IgD-negative memory B cell (primary cell): ENCODE measurements around the gene SLC35D2. TPM values are rescaled to one million over a fixed set of nuclear protein-coding genes. Genes with fewer than 3 reads are reported as not detected.

Experiments used
- H3K27ac Mint-ChIP-seq, 3 donors: one replicate each; pipeline ENCODE4 v1.8.0; 2020 to 2022; ENCODE audit warnings: mild to moderate bottlenecking in 3 of 3, mixed read lengths in 3 of 3, moderate library complexity in 1 of 3
- H3K27me3 Mint-ChIP-seq: one replicate; pipeline ENCODE4 v1.8.0; 2021; ENCODE audit warnings: mixed read lengths
- H3K36me3 Mint-ChIP-seq: one replicate; pipeline ENCODE4 v1.8.0; 2020; ENCODE audit warnings: mild to moderate bottlenecking, mixed read lengths
- H3K4me1 Mint-ChIP-seq, 3 donors: one replicate each; pipeline ENCODE4 v1.8.0; 2020 to 2022; ENCODE audit warnings: mixed read lengths in 3 of 3, mild to moderate bottlenecking in 1 of 3
- H3K4me3 Mint-ChIP-seq, 4 donors: one replicate each; pipeline ENCODE4 v1.8.0; 2020 to 2022; ENCODE audit warnings: mild to moderate bottlenecking in 4 of 4, mixed read lengths in 4 of 4, moderate library complexity in 3 of 4
- H3K9me3 Mint-ChIP-seq, 3 donors: one replicate each; pipeline ENCODE4 v1.8.0; 2020 to 2021; ENCODE audit warnings: mixed read lengths in 3 of 3, mild to moderate bottlenecking in 1 of 3
- polyA plus RNA-seq: library from polyadenylated mRNA; unstranded; fragments of 300-500 nt; fragmentation: Illumina TruSeq; gene quantifications from one replicate; pipeline ENCODE4 v1.2.3, GENCODE V29; 2021

Gene SLC35D2
- polyA plus RNA-seq, 1 donor from 2014 or later: 11.0 TPM

GRCh38 chr9:96413302-96414221, 30.1 kb upstream of the SLC35D2 start:
- H3K27me3 Mint-ChIP-seq: no peaks in the 10 kb centered on the region
- no peaks in the 10 kb centered on the region for H3K36me3 Mint-ChIP-seq
- H3K4me3 Mint-ChIP-seq: peak overlapping the region; percentile 72 to 94 (median 86)
- no peaks in the 10 kb centered on the region for H3K9me3 Mint-ChIP-seq
- peaks cover 22 to 26% (median 25%) of the 10 kb centered on the region in 3 donors for H3K4me1 Mint-ChIP-seq
- H3K27ac Mint-ChIP-seq: peak overlapping the region; percentile 68 to 94 (median 94)

DNA sequence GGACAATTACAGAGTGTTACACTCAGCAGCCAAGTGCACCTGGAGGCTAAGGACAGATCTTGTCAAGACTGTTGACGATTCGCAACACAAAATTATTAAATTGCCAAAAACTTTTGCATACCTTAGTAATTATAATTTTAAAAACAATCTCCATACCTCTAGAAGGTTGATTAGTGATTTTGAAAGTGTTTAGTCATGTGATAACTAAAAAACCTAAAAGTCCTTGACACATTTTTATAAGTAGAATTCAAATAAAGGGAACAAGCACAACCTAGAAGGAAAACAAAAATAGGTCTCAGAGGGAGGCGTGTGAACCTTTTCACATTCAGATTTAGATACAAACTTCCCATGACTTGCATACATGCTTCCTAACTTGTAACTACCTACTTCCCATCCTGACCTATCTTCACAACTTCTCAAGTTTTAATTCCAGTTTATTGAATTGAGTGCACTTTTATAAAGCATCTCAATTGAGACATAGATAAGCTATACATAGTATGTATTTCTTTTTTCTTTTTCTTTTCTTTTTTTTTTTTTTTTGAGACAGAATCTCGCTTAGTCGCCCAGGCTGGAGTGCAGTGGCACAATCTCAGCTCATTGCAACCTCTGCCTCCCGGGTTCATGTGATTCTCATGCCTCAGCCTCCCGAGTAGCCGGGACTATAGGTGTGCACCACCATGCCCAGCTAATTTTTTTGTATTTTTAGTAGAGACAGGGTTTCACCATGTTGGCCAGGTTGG, 28.8 kb upstream of the SLC35D2 start:
- no peaks in the 10 kb centered on the region for H3K9me3 Mint-ChIP-seq
- no peaks in the 10 kb centered on the region for H3K36me3 Mint-ChIP-seq
- H3K4me1 Mint-ChIP-seq: peaks cover 22 to 29% (median 26%) of the 10 kb centered on the region in 3 donors
- H3K27ac Mint-ChIP-seq: peak overlapping the region in 1 of 3 donors; percentile 91
- peak overlapping the region in 1 of 4 donors; percentile 60 for H3K4me3 Mint-ChIP-seq
- no peaks in the 10 kb centered on the region for H3K27me3 Mint-ChIP-seq

- Mint-ChIP-seq H3K9me3 (peaks cover 0 to 1% (median 0%) of the 10 kb centered on the region in 3 donors), H3K4me1 (peaks cover 16 to 23% (median 23%) of the 10 kb centered on the region in 3 donors), H3K27me3 (no peaks in the 10 kb centered on the region), H3K36me3 (no peaks in the 10 kb centered on the region), H3K4me3 (peak overlapping the region in 1 of 4 donors; percentile 44), H3K27ac (peak overlapping the region in 2 of 3 donors; percentile 43 to 91)
Observed at GRCh38 chr9:96411129-96411838, 27.8 kb upstream of the SLC35D2 start.

GRCh38 chr9:96408409-96409280, 25.1 kb upstream of the SLC35D2 start:
- Mint-ChIP-seq H3K27ac (no peak overlapping the region), H3K36me3 (no peaks in the 10 kb centered on the region), H3K4me3 (no peak overlapping the region), H3K9me3 (peaks cover 0 to 1% (median 0%) of the 10 kb centered on the region in 3 donors), H3K4me1 (peaks cover 11 to 17% (median 15%) of the 10 kb centered on the region in 3 donors), H3K27me3 (no peaks in the 10 kb centered on the region)

GRCh38 chr9:96400132-96400910, 16.8 kb upstream of the SLC35D2 start:
- Mint-ChIP-seq H3K4me3 (no peak overlapping the region), H3K27ac (peak overlapping the region in 2 of 3 donors; percentile 68 to 72), H3K4me1 (peaks cover 17 to 19% (median 18%) of the 10 kb centered on the region in 3 donors), H3K27me3 (no peaks in the 10 kb centered on the region), H3K36me3 (peaks cover 5% of the 10 kb centered on the region), H3K9me3 (peaks cover 0 to 10% (median 4%) of the 10 kb centered on the region in 3 donors)

DNA sequence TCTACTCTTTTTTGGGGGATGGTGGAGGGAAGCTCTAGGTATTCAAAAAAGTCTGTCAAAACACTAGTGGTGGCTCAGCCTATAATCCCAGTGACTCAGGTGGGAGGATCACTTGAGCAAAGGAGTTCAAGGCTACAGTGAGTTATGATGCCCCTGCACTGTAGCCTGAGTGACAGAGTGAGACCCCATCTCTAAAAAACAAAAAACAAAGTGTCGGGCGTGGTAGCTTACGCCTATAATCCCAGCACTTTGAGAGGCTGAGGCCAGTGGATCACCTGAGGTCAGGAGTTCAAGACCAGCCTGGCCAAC, 15.8 kb upstream of the SLC35D2 start:
- peaks cover 17 to 19% (median 18%) of the 10 kb centered on the region in 3 donors for H3K4me1 Mint-ChIP-seq
- H3K36me3 Mint-ChIP-seq: peaks cover 5% of the 10 kb centered on the region
- no peak overlapping the region for H3K4me3 Mint-ChIP-seq
- H3K27ac Mint-ChIP-seq: no peak overlapping the region
- no peaks in the 10 kb centered on the region for H3K27me3 Mint-ChIP-seq
- peaks cover 0 to 10% (median 4%) of the 10 kb centered on the region in 3 donors for H3K9me3 Mint-ChIP-seq

DNA sequence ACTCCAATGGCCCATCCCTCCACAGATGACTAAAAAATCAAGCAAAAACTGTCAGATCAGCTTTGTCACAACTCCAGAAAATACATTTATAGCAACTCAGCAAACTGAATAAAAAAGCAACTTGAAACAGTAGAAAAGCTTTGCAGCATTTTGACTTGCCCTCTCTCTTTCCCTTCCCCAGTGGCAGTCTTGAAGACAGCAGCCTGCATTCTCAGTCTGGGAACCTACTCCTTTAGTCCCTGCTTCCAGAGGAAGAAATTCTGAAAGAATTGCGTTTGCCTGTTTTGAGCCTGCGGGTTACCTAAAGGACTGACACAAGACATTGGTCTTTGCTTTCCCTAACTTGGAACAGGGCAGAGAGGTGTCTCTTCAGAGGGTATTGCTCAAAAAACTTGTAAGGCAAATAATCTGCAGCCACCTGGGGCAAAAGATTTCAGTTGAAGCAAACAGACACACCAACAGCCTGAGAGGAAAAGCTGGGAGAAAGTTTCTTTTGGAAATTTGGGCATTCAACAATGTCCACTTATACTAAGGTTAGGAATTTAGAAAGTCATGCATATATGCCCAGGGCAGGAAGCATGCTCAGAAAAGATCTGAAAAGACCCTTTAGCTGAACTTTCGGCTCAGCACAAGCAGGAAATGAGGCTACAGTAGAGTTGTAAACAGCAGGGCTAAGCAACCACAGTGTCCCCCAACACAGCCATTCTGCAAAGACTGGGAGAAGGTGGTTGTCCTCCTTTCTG, 15.2 kb upstream of the SLC35D2 start:
- Mint-ChIP-seq H3K27ac (peak overlapping the region in 1 of 3 donors; percentile 84), H3K4me1 (peaks cover 17 to 19% (median 18%) of the 10 kb centered on the region in 3 donors), H3K27me3 (no peaks in the 10 kb centered on the region), H3K4me3 (peak overlapping the region in 1 of 4 donors; percentile 47), H3K9me3 (peaks cover 0 to 10% (median 4%) of the 10 kb centered on the region in 3 donors), H3K36me3 (peaks cover 5% of the 10 kb centered on the region)

DNA sequence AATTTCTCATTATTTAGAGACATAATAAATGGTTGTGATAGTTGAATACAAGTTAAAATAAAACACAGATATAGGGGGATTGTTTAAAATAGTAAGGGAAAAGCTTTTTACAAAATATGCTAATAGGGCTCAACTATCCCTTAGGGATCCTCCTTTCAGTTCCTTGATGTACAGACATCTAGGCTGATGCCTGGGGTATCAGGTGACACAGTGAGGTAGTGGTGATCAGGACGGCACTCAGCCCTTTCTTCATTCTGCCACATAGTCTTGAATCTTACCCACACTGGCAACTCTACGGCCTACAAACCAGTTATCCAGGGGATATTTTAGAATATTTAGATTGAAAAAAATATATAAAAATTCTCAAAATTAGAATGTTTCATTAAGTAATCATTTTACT, 12.5 kb upstream of the SLC35D2 start:
- Mint-ChIP-seq H3K4me3 (no peak overlapping the region), H3K4me1 (peaks cover 16 to 19% (median 17%) of the 10 kb centered on the region in 3 donors), H3K36me3 (peaks cover 14% of the 10 kb centered on the region), H3K27ac (no peak overlapping the region), H3K27me3 (no peaks in the 10 kb centered on the region), H3K9me3 (peaks cover 0 to 10% (median 4%) of the 10 kb centered on the region in 3 donors)

GRCh38 chr9:96394832-96395496, 11.5 kb upstream of the SLC35D2 start:
- Mint-ChIP-seq H3K27ac (peak overlapping the region in 1 of 3 donors; percentile 68), H3K9me3 (peaks cover 0 to 3% (median 0%) of the 10 kb centered on the region in 3 donors), H3K36me3 (peaks cover 14% of the 10 kb centered on the region), H3K4me1 (peaks cover 12 to 14% (median 14%) of the 10 kb centered on the region in 3 donors), H3K4me3 (no peak overlapping the region), H3K27me3 (no peaks in the 10 kb centered on the region)

- Mint-ChIP-seq H3K4me1 (peaks cover 0 to under 1% (median 0%) of the 10 kb centered on the region in 3 donors), H3K27ac (no peak overlapping the region), H3K4me3 (no peak overlapping the region), H3K36me3 (peaks cover 11% of the 10 kb centered on the region), H3K9me3 (no peaks in the 10 kb centered on the region), H3K27me3 (no peaks in the 10 kb centered on the region)
Observed at GRCh38 chr9:96392263-96392662, 8.8 kb upstream of the SLC35D2 start.

DNA sequence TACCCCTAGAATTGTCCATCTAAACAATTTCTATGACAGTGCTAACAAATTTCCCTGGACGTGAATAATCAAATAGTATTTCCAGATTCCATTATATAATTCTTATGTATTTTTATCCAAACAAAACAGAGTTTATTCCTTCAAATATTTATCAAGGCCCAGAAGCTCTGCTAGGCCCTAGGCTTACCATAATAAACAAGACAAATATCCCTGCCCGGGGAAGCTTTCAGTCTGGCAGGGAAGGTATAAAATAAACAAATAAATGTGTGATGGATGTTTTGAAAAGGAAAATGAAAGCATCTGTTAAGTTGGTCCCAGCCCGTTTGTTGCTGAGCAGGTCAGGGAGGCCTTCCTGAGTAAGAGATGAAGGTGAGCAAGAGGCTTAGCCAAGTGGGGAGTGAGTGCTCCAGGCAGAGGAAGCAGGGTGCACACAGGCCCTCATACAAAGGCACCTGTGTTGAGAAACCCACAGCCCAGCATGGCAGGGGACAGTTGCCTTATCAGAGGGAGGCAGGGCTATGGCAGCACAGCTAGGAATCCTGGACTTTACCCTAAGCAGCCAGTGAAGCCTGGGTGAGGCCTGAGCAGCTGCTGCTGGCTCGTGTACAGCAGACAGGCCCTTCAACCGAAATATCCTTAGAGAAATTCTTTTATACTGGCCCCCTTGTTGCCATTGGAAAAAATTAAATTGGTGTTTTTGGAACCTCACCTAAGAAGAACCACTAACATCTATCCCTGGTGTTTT, 7.7 kb upstream of the SLC35D2 start:
- Mint-ChIP-seq H3K4me3 (no peak overlapping the region), H3K27ac (no peak overlapping the region), H3K9me3 (no peaks in the 10 kb centered on the region), H3K4me1 (no peaks in the 10 kb centered on the region), H3K27me3 (no peaks in the 10 kb centered on the region), H3K36me3 (peaks cover 13% of the 10 kb centered on the region)

GRCh38 chr9:96388144-96388543, 4.6 kb upstream of the SLC35D2 start:
- no peak overlapping the region for H3K27ac Mint-ChIP-seq
- no peaks in the 10 kb centered on the region for H3K9me3 Mint-ChIP-seq
- no peak overlapping the region for H3K4me3 Mint-ChIP-seq
- H3K36me3 Mint-ChIP-seq: peaks cover 14% of the 10 kb centered on the region
- peaks cover 4 to 8% (median 6%) of the 10 kb centered on the region in 3 donors for H3K4me1 Mint-ChIP-seq
- H3K27me3 Mint-ChIP-seq: no peaks in the 10 kb centered on the region
